HUDEP-2 (cell line): ENCODE data around the gene DMRT3.

Experiments used
- DNase-seq, 76 experiments: peaks; one replicate each; lab custom pipeline; 2025; ENCODE audit not compliant: unreplicated experiment in 76 of 76; lab: John Stamatoyannopoulos, UW

The DMRT3 gene

GRCh38 chr9:970151-970996 lies 6.1 kb upstream of the DMRT3 start:
- DNase-seq: no peak

- no peak for DNase-seq
These were observed 4.5 kb upstream of the DMRT3 start for GRCh38 chr9:971901-972500.

GRCh38 chr9:972501-973294 lies 3.8 kb upstream of the DMRT3 start:
- DNase-seq: no peak

- no peak for DNase-seq
These were observed 3.1 kb upstream of the DMRT3 start for GRCh38 chr9:973295-973834.

- DNase-seq: no peak
These were observed 2.1 kb upstream of the DMRT3 start for GRCh38 chr9:974031-974995.

GRCh38 chr9:974996-975739 lies 1.3 kb upstream of the DMRT3 start:
- DNase-seq: no peak

- DNase-seq: no peak
These were observed 656 bp upstream of the DMRT3 start for GRCh38 chr9:975740-976257.

GRCh38 chr9:976943-977837 lies 735 bp downstream of the DMRT3 start:
- DNase-seq: no peak

- DNase-seq: no peak
These were observed 1.7 kb downstream of the DMRT3 start for GRCh38 chr9:977838-978830.

GRCh38 chr9:979983-980382 lies 3.5 kb downstream of the DMRT3 start:
- no peak for DNase-seq

- DNase-seq: no peak
These were observed 4.2 kb downstream of the DMRT3 start for GRCh38 chr9:980640-981039.

GRCh38 chr9:981491-981898 lies 5.0 kb downstream of the DMRT3 start:
- no peak for DNase-seq

GRCh38 chr9:982394-983230 lies 6.2 kb downstream of the DMRT3 start:
- no peak for DNase-seq

- DNase-seq: no peak
These were observed 17.6 kb downstream of the DMRT3 start for GRCh38 chr9:994005-994404.

- no peak for DNase-seq
These were observed 18.7 kb downstream of the DMRT3 start for GRCh38 chr9:995192-995591.

GRCh38 chr9:995781-996180 lies 19.3 kb downstream of the DMRT3 start:
- DNase-seq: no peak
